Gastrocnemius medialis (tissue), 4 donors: ENCODE results near the gene NR2C1.

Source experiments
- CTCF ChIP-seq, 5 experiments: fragments of 450-650 bp in 3 of 5; fragments of 200-600 bp in 2 of 5; sonication (generic) in 2 of 5; IDR thresholded peaks in 4 of 5; conservative IDR thresholded peaks in 1 of 5; 1 replicate in 4 of 5; 2 replicates in 1 of 5; pipeline ENCODE4 v1.5.1; 2016 to 2019; ENCODE audit warnings: antibody characterized with exemption in 5 of 5, mild to moderate bottlenecking in 3 of 5, moderate library complexity in 3 of 5
- POLR2A ChIP-seq, 2 donors: fragments of 450-650 bp; IDR thresholded peaks; one replicate each; pipeline ENCODE4 v1.6.1; 2017; ENCODE audit warnings: antibody characterized with exemption in 2 of 2, mild to moderate bottlenecking in 2 of 2, moderate library complexity in 2 of 2

- TF ChIP-seq POLR2A (IDR thresholded peaks at IDR 0.05) (no peak), CTCF (IDR thresholded peaks at IDR 0.05 in 4 of 5, conservative IDR thresholded peaks at IDR 0.05 in 1 of 5) (no peak)
These were observed 3.0 kb downstream of the NR2C1 start for GRCh38 chr12:95070378-95070777.
